NCI-H510A (cell line): ENCODE measurements around the gene ITPR2.
"Not testable (repeated sequence)": the region's sequence is repeated elsewhere in the genome, so short reads cannot be mapped to it uniquely, and the experiment has no call there.

Source experiments
- DNase-seq: peaks from one replicate; lab custom pipeline; 2025; lab: John Stamatoyannopoulos, UW

Gene ITPR2

DNA sequence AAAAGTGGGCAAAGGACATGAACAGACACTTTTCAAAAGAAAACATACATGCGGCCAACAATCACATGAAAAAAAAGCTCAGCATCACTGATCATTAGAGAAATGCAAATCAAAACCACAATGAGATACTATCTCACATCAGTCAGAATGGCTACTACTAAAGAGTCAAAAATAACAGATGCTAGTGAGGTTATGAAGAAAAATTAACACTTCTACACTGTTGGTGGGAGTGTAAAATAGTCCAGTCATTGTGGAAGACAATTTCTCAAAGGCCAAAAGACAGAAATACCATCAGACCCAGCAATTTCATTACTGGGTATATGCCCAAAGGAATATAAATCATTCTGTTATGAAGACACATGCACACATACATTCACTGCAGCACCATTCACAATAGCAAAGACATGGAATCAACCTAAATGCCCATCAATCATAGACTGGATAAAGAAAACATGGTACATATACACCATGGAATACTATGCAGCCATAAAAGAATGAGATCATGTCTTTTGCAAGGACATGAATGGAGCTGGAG is 103.8 kb downstream of the ITPR2 start:
- DNase-seq = not testable (repeated sequence)

DNA sequence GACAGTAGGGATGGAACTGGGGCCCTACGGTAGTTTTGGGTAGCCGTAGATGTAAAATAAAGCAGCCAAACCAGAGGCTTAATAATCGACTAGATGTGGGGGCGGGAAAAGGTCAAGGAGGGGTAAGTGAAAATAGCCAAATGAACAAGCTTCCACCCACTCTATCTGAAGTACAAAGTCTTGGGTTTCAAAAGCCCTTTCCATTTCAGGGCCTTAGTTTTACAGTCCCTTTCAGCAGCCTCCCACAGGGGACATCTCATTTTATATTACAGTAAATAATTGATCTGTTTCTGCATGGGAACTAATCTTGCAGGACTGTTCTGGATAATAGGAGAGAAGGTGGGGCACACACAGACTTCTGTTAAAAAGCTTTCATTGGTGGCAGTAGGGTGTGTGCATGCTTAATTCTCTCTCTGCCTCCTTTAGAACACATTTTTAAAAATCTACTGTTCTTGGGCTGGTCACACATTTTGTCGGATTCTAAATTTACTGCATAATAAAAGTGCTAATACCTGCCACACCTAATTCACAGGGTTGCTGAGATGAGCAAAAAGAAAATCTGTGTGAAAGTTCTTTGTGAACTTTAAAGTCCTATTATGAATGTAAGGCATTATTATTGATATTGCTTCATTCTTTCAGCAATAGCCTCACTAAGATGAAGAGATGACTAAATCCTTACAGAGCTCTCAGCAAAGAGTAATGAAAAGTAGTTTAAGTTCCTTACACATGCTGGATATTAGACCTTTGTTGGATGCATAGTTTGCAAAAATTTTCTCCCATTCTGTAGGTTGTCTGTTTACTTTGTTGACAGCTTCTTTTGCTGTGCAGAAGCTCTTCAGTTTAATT is 104.6 kb downstream of the ITPR2 start:
- no peak for DNase-seq

DNA sequence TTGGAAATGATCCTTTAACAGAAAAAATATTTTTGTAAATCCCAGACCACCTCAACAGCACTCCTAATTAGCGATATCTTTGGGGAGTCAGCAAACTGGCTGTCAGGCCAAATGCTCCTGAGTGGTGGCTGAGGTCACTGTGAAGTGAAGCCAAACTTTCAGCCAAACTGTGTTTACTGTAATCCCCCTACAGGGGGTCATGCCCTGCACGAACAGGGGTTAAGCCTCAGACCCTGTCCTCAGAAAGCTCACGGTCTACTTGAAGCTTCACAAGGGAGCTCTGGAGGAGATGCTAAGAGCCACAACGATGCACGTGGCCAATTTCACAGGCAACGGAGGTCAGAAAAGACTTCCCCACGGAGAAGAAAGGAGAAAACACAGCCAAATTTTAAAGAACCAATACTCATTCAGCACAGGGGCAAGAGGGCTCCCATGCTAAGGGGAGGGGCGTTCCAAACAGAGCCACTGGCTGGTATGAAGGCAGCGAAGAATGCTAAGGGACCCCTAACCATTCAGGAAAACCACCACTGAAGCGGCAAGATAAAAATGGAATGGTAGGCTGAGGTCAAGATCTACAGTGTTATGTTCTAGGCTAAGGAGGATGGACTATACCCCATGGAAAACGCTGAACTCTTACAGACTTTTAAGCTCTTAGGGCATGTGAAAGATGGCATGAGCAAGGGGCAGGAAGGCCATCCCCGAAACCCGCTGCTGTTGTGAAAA is 105.4 kb downstream of the ITPR2 start:
- no peak for DNase-seq

DNA sequence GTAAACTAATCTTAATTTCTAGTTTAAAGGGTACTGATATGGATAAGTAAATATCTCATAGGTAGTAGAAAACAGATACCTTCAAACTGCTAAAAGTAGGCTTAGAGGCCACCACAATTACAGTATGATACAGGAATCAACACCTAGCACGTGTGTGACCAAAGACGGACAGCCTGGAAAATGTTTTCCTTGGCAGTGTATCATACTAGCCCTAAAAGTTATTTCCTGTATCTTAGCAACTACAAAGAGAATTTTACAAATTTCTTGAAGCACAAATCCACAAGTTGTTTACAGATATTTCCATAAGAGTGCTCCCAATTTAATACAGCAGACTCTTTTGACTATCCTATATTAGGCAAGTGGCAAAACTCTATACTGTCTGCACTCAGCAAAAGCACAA is 106.0 kb downstream of the ITPR2 start:
- DNase-seq = no peak

DNA sequence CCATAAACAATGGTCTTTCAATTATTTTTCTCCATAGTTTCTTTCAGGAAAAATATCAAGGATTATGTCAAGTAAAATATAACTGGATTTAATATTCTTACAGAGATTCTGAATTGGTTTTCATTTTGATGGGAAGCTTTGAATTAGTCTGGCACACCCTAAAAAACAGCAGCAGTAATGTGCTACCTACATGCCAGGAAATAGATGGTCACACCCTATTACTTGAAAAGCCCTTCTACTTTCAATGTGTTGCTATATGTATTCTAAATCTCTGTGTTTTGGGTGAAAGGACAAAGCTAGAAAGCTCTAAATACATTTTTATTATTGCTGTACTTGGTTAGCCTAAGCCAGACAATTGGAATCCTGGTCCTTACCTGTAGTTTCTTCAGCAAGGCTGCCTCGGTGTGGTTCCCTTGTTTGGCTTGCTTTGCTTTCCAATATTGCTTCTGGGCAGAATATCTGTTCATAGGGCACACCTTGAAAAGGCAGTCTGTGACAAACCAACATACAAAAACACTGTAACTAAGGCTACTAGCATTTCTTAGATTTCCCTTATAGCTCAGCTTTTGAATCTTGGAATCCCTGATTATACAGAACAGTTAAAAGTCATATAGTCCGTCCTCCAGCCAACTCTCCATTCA is 107.6 kb downstream of the ITPR2 start:
- DNase-seq = no peak

DNA sequence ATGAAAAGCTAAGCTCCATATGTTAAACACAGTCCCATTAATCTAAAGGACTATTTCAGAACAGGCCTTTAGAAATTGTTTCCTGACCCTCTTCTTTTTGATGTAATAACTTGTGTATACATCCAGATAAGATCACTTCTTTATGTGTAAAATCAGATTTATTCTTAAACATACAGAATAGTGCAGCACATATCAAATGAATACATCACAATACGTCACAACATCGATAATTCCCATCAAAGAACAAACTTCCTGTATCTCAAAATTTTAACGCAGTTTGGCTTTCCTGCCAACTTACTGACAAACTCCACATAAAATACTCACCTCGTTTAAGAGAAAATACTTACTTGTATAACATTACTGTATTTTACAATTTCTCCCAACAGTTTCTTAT is 108.7 kb downstream of the ITPR2 start:
- no peak for DNase-seq

DNA sequence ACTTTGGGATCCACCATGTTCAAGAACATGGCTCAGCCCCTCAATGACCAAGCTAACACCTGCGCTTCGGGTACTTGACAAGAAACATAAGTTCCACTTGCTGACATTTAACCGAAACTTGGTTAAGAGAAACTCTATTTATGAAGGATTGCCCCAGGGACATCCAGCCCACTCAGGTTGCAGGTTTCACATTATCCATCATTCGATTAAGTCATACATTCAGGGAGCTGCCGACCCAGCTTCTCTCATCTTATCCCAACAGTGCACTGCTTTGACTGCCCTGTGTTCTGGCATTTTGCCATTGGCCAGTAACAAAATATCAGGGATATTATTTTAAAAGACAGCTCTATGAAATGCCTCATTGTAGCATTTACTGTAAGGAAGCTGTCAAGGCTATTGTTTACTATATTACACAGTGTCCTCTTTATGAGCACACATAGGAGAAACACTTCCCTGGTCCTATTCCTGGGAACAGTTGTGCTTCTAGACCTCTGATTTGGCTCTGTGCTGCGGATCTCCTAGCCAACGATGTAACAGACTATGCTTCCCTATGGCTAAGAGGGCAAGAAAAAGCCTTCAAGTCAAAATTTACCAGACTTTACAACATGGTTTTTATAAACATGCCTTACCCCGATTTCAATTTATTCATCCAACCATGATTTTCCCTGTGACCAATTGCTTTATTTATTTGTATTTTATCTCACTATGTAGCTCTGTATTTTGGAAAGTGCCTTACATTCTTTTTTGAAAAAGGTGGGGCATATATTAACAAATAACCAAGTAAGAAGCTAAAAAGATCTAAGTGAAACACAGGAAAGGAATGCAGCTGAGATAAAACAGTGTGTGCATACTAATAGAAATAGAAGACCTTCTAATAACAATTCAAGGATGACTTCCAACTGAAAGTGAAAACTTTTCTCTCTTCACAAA is 109.3 kb downstream of the ITPR2 start:
- no peak for DNase-seq

DNA sequence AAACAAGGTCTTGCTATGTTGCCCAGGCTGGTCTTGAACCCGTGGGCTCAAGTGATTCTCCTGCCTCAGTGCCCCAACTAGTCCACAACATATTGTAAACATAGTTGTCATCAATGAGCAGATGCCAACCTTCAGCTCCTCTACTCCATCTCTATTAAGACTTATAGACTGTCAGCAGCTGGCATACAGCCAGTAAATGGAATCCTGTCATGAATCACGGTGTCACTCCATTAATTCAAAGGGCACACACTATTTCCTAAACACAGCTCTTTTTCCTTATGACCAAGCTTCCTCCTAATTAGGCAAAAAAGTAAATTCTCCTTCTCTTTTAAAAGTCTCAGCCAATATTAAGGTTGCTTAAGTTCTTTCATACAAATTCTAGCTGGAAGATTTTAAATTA is 111.2 kb downstream of the ITPR2 start:
- DNase-seq = peak; percentile 67

DNA sequence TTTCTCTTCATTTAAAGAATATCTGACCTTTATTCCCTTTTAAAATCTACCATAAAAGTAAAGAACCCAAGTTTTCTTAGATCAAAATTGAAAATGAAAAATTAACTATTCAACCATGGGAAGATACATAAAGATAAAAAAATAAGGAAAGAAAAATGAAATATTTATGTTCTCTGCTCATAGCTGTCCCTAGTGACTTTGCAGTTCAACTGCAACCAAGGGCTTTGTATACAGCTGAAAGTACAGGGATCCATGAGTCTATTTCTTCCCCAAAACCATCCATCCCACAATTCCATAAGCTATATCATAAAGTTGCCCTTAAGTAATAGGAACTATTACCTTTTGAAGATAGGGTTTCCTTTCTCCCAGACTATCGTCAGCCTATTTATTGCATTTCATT is 113.1 kb downstream of the ITPR2 start:
- DNase-seq = no peak

DNA sequence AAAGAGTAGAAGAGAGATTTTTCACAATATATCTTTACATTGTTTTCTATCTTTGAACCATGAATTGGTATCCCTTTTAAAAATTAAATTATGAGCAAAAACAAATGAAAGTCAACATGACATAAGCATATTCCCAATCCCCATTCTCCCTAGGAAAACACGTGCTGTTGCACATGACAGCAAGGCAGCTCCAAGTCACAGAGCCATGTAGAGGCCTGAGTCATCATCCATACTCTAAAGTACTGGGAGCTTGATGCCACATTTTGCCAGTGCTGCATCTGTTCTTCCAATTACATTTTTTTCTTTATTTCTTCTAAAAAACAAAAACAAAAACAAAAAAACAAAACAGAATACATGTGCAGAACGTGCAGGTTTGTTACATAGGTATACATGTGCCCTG is 115.2 kb downstream of the ITPR2 start:
- DNase-seq = no peak

DNA sequence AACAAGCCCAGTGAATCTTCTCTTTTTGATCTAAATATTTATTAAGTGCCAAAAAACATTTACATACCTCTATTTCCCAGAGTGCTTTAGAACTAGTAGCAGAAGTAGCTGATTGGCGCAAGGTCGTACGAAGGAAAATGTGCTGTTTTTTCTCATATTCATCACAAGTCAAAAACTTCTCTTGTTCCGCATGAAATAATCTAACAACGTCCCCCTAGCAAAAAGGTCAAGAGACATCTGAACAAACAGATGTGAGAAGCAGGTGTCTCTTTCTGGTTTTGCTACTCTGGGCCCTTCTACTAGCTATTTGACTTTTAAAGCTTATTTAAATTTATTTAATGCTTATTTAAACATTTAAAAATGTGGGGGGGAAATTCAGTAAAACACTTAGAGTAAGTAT is 117.8 kb downstream of the ITPR2 start:
- DNase-seq = peak; percentile 65

DNA sequence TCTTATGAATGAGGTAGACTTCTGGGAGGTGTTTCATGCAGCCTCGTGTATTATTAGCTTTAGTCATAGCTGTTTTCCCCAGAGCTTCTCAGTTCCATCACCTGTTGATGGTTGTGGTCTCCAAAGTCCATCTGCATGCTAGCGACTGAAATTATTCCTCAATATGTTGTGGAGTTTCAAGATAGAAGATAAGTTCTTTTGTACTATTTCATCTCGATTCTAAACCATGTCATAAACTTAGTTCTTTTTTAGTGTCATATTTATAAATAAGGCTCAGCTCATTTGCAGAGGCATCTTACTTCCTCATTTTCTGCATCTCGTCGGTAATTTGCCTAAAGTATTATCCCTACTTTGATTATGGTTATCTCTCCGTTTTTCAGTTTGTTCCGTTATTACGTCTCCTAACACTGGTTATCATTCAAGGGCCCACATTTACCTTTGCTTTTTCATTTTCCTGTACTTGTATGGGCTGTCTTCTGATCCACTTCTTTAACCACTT is 119.1 kb downstream of the ITPR2 start:
- no peak for DNase-seq

DNA sequence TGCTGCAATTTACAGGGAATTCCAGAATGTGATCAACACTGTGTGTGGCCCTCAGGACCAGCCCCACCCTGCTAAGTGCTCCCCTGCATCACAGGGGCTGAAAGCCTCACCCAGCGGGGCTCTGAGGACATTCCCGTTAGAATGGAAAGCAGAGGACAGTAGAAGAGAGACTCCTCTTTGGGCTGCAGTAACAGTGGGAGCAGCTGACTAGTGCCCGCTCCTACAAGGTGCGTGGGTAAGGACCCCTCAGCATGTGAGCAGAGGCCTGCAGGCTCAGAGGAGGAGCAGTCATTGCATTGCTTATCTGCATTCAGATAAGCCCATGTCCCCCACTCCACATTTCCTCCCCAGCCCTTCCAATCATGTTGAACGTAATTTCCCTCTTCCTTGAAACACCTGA is 120.1 kb downstream of the ITPR2 start:
- no peak for DNase-seq

DNA sequence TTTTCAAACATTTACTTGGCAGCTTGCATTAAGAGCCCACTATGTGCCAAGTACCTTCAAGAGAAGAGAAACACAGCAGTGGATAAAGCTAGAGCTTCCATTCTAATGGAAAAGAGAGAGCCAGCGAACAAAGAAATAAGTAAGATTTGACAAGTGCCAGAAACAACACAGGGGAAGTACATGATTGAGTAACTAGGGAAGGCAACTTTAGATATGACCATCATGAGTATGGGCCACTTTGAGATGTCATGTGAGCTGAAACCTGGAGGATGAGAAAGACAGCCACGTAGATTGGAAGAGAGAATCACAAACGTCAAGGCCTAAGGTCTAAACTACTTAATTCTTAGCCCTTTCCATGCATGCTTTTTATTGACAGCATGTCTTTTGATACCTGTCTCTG is 121.4 kb downstream of the ITPR2 start:
- no peak for DNase-seq

DNA sequence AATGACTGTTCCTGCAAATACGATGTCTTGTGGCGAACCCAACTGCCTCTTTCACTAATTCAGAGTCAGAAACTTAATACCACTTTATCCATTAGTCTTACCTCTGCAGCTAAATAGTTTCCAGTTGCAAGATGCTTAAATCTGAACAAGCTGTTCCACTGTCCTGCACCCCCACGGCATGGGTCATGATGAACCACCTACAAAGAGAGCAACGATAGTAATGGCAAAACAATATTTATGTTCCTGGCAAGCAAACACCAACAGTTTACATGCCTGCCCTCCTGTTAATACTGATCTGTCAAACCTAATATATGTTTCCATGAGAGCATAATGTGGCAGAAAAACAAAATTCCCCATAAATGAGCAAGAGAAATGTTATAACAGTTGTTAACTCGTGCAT is 121.9 kb downstream of the ITPR2 start:
- DNase-seq = no peak

DNA sequence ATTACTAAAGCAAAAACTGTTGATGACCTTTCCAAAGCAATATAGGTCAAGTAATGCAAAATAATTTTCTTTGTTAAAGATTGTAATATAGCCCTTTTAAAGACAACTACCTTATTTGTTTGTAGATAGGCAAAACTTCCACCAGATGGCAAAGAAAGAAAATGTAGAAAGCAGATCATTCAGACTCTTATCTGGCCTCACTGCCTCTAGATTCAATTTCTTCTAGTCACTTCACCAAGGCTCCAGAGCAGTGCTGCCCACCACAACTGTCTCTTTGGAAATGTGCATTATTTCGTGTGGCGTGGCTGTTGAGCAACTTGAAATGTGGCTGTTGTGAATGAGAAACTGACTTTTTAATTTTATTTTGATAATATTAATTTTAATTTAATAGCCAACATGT is 127.1 kb downstream of the ITPR2 start:
- no peak for DNase-seq

DNA sequence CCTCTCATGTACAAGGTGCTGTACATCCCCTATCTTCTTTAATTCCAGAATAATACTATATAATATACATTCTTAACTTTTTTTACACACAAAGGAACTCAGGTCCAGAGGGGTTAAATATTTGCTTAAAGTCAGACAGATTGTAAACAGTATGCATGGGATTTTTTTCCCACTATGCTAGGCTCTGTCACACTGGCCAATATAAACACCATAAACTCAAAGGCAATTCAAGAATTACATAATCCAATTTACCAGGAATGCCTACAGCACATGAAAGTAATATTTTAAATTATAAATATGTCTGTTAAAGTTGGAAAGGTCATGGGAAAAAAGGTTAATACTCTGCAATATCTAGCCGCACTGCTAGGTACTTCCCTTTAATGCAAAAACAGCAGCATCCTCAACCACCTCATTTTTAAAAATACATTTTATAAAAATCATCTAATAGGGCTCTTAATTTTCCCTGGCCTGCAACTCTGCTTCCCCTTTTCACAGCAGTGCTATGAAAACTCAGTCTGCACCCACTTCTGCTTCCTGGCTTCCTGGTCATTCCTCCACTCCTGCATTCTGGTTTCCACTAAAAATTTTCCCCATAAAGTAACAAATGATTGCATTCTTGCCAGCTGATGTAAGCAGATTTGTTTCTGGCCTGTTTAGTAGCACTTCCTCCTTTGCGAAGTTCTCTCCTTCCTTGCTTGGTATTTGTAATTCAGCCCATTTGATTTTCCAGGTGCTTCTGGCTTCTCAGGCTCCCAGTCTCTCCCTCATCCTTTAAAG is 128.1 kb downstream of the ITPR2 start:
- no peak for DNase-seq

DNA sequence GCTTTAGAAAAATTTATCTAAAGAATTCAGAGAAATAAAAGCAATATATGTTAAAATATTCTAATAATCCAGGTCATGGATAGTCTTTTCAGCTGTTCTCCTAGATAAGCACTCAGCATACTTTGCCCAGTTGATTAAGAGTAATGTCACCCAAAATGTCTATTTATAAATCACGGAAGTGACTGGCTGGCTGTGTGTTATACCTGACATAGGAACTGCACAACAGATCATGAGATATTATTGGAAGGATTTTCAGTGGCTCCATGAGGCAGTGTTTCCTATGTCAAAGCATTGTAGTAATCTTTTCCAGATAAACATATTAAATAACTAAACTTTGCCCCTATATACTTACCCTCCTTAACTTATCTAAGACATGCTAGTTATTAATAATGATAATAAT is 128.8 kb downstream of the ITPR2 start:
- DNase-seq = no peak

DNA sequence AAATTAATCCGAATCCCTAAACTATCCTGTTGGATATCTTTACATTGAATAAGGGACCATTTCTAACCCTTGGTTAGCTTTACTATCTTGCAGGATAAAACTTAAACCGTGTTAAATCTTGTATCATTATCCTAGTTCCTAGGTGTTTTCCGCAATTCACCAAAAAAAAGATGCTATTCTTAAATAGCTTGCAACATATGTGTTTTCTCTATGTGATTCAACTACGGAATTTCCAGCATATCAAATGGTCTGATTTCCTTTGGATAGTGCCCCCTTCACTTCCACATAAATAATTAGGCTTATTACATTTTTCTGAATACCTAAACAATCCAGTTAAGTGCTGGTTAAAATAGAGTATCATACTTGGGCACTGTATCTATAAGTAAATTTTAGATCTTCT is 130.3 kb downstream of the ITPR2 start:
- DNase-seq = no peak

DNA sequence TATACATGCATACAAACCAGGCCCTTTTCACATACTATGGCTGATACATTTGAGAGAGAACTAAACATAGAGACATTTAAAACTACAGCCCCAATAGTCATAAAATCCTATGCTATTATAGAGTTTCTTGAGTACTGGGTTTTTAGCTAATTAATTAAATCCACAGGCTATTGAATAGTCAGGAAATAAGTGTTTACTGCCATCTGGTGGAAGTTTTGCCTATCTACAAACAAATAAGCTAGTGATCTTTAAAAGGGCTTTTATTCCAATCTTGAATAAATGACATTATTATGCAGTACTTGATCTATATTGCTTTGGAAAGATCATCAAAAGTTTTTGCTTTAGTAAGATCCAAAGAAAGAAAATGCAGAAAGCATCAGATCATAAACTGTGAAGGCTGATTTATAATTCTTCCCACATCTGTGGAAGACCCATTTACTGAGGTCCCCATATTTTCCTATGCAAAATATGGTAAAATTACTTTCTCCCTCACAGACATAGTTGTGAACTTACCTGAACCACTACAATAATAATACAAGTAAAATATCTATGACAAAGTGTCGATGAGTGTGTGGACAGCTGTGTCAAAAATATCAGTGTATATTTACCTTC is 131.3 kb downstream of the ITPR2 start:
- no peak for DNase-seq
